HG03457 (cell line): Measurements from ENCODE around the gene NAB2.
"Not testable (repeated sequence)": the region's sequence is repeated elsewhere in the genome, so short reads cannot be mapped to it uniquely, and the experiment has no call there.

ENCODE experiments used
- ATAC-seq: cut with Tn5 transposase; IDR thresholded peaks from one replicate; pipeline ENCODE4 v1.9.1; 2021; ENCODE audit warnings: moderate number of reproducible peaks; ENCODE audit not compliant: unreplicated experiment

NAB2 gene

GRCh38 chr12:57063991-57064685 lies 24.8 kb upstream of the NAB2 start:
- peak; percentile 75 for ATAC-seq

- no peak for ATAC-seq
Observed at GRCh38 chr12:57066245-57066644, 22.7 kb upstream of the NAB2 start.

GRCh38 chr12:57069523-57069922 lies 19.4 kb upstream of the NAB2 start:
- ATAC-seq, result peak; percentile 62

- ATAC-seq, result no peak
Observed at GRCh38 chr12:57072661-57073060, 16.3 kb upstream of the NAB2 start.

GRCh38 chr12:57073566-57074450 lies 15.1 kb upstream of the NAB2 start:
- ATAC-seq, result not testable (repeated sequence)

GRCh38 chr12:57078519-57079404 lies 10.2 kb upstream of the NAB2 start, which contains the start of gene NEMP1:
NEMP1 (minus strand) TSS chr12:57078791; CDS start chr12:57078745, 46 bp downstream.
- ATAC-seq, result peak; percentile 92

GRCh38 chr12:57079821-57080220 lies 9.1 kb upstream of the NAB2 start:
- no peak for ATAC-seq

GRCh38 chr12:57080855-57081254 lies 8.1 kb upstream of the NAB2 start:
- no peak for ATAC-seq

GRCh38 chr12:57085999-57086492 lies 2.9 kb upstream of the NAB2 start:
- ATAC-seq, result no peak

GRCh38 chr12:57086493-57087009 lies 2.4 kb upstream of the NAB2 start:
- ATAC-seq, result no peak

- ATAC-seq, result peak; percentile 23
Observed at GRCh38 chr12:57087010-57087690, 1.8 kb upstream of the NAB2 start.

- peak; percentile 13 for ATAC-seq
Observed at GRCh38 chr12:57087691-57088353, 1.1 kb upstream of the NAB2 start.

GRCh38 chr12:57089271-57090245 lies 644 bp downstream of the NAB2 start:
- no peak for ATAC-seq

- no peak for ATAC-seq
Observed at GRCh38 chr12:57090490-57090889, 1.6 kb downstream of the NAB2 start.

GRCh38 chr12:57090924-57091637 lies 2.2 kb downstream of the NAB2 start:
- no peak for ATAC-seq

- no peak for ATAC-seq
Observed at GRCh38 chr12:57091638-57092528, 3.0 kb downstream of the NAB2 start.

GRCh38 chr12:57092529-57092862 lies 3.6 kb downstream of the NAB2 start:
- no peak for ATAC-seq
